Measurements from ENCODE around the gene MEIS2.

MEIS2 gene

GRCh38 chr15:37037850-37038715, 62.3 kb downstream of the MEIS2 start:
- no peak for DNase-seq

DNA sequence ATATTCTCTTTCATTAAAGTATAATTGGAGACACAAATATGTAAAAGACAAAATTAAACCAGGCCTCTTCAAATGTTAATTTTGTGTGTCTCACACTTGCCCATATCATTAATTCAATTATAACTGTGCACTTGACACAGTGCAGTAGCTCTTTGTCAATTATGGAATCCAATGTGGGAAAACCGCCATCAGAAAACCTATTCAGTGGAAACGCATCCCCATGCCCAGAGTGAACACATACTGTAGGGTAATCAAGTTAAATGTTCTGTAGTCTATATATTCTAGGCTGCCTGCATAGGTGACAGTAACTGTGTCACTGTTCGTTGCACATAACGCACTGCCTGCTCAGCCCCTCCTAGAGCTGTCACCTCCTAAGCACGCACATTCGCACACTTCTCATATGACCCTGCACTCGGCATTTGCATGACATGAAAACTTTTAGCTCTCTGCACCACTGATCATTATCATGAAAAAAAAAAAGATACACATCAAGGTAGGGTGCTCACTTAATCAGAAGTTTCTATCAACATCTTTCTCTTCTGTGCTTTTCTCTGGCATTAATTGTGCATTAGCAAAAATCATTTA, 63.2 kb downstream of the MEIS2 start:
- no peak for DNase-seq

DNA sequence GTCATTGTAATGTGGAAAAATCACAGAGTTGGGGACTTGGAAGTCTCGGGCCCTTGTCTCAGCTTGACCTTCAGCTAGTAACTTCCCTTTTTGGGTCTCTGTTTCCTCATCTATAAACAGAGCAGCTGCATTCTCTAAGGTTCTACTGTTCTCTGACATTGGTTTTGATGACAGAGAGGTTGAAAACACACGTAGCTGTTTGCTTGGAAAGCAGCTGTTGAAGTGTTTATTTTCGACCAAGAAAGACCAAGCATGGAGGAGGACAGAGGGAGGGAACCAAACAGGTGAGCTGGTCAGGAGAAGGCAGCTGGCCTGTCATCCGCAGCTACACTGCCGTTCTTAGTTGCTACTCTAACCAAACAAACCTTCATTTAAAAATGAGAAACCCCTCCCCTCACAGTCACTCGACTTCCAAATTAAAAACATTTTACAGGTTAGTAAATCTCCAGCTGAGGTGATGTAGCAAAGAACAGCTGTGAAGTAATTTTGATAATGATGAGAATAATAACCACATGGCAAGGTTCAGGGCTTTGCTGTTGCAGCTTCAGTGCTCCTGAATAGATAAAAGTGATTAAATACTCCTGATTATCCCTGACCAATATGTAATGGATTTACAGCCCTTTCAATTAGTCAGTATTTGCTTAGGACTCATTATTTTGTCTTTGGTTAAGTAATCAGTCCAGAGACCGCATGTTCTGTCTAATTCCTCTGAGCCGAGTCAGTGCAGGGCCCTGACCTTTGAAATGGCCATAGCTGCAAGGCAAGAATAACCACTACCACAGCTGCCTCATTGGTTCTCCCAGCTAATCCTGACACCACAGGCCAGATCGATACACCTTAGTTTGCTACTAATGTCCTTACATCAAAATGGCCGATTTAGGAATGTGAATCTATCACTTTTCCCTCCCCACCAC, 65.3 kb downstream of the MEIS2 start:
- no peak for DNase-seq

DNA sequence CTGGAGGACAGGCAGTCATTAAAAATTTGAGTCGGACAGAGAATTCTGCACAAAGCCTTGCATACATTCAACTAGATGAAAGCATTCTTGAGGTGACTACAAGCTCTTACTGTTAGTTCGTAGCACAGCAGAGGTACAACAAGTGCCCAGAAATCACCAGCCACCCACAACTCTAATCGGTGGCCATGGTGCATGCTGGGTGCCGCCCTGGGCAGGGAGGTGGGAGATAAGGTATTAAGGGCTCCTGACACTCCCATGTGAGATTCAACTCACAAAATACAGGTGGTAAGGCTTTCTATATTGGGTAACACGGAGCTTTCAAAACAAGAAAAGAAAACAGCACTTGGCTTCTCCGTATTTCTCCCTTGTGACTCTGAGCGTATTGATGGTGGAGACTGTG, 66.0 kb downstream of the MEIS2 start:
- no peak for DNase-seq

DNA sequence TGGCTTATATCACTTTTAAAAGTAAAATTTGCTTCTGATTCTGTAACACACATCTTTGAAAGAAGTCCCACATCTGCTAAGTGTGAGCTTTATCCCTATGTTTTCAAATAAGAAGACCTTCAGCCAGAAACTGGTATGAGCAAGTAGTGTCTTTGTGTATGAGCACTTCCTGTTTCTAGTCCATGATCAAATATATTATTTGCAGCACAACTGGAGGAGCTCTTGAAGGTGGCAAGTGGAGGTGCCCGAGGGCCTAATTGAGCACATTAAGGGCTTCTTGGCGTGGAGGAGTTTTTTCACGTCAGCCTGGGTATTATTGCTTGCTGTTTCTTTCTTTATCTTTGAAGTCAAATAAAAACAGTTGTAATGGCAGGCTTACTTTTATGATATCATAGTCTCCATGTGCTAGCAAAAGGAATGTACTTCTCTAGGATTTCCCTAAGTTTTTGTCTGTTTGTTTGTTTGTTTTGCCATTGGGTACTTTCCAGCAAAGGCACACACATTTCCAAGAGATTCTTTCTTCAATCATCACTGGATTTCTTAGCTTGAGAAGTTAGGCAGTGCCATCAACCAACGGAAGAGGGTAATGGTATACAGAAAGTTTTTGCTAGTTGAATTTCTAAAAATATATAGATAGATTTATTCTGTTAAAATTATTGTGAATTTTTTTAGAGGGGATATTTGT, 68.1 kb downstream of the MEIS2 start:
- DNase-seq, result no peak

DNA sequence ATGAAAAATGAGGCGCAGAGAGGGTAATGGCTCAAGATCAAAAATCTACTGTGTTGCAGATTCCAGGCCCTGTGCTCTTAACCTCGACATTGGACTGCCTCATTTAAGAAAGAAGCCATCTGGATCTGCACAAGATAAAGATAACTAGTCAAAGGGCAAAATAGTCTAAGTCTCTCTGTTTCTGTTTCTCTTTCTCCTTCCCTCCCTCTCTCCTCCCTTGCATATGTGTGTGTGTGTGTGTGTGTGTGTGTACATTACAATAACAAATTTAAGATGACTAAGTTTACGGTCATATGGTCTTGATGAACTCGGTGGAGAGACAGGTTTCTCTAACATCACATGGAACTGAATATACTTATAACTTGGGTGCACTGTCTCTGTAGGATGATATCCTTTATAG, 69.2 kb downstream of the MEIS2 start:
- DNase-seq, result no peak

GRCh38 chr15:37028625-37029296, 71.6 kb downstream of the MEIS2 start:
- no peak for DNase-seq

- DNase-seq, result no peak
These were observed 79.5 kb downstream of the MEIS2 start for GRCh38 chr15:37020852-37021251.

- no peak for DNase-seq
These were observed 80.6 kb downstream of the MEIS2 start for GRCh38 chr15:37019479-37020433.

DNA sequence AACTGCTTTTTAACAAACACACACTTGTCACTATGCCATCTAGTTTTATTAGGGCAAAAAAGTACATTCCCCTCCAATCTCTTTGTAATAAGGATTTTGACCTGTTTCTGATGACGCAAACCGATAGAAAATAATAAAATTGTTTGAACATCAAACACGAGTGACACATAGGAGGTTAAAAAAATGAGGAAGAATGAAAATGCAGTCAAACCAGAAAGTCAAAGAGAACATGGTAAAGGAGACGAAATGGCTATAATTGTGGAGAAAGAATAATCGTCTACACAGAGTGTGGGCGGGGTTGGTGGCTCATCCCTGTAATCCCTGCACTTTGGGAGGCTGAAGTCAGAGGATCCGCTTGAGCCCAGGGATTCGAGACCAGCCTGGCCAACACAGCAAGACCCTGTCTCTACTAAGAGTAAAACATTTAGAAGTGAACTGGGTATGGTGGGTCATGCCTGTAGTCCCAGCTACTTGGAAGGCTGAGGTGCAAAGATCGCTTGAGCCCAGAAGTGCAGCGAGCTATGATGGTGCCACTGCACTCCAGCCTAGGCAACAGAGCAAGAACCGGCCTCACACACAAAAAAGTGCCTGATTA, 83.2 kb downstream of the MEIS2 start:
- DNase-seq, result no peak

- DNase-seq, result no peak
These were observed 84.1 kb downstream of the MEIS2 start for GRCh38 chr15:37016231-37016630.

DNA sequence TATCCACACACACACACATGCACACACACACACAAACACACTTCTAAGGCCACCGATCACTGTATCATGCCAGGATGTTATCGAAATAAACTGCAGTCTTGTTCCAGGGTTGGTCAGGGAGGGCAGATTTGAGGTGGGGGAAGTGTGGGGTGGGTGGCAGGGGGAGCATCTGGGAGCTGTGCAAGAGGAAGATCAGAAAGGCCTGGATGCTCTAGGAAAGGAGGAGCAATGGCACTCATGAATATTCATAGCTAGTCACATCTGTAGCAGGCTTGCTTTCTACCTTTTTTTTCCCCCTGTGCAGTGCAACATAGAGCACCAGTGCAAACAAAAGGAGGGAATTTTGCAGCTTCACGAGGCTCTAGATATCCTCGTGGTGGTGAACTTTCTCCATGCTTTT, 84.9 kb downstream of the MEIS2 start:
- no peak for DNase-seq

DNA sequence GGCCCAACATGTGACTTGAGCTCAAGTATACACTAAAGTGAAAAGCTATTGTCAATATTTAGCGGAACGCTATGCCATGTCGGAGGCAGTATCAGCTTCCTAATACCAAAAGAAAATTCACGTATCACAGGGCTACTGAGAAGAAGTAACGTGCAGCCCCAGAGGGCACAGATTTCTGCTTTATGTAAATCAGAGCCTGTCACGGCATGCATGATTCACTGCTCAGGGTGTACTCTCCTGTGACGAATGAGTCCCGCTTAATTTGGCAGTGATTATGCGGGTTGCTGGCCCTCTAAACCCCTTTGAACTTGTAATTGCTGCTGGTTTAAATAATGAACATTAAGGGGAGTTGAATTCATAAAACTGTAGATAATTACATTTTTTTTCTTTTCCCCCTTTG, 85.3 kb downstream of the MEIS2 start:
- no peak for DNase-seq

DNA sequence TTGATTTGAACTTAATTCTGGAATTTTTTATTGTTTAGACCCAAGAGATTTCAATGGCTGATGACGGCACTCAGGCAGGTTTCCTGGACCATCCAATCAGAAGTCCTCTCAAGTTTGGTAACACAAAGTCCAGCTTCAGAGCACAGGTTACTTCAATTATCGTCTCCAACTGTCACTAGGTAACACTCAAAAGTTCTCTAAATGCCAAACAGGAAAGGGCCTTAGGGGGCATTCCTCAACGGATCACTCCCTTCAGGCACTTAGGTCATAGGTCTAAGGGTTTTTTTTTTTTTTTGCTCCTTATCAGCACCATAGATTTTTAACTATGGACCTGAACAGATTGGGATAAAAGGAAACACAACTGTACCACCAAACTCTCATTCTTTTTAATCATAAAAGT, 85.8 kb downstream of the MEIS2 start:
- DNase-seq, result no peak

- DNase-seq, result no peak
These were observed 86.2 kb downstream of the MEIS2 start for GRCh38 chr15:37014137-37014536.

DNA sequence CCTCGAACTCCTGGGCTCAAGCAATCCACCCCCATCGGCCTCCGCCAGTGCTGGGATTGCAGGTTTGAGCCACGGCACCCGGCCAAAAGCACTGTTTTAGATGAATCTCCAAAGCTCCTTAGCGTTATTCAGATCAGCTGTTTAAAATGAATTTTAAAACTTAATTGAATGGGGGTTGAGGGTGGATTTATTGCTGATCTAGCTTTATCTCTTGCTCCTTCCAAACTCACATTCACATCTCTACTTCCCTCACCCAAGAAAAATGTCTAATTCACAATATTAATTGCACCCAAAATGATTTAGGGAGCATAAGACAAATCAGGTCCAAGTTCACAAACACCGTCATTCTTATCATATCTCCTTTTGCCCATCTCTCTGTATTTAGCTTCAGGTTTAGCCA, 89.8 kb downstream of the MEIS2 start:
- no peak for DNase-seq

DNA sequence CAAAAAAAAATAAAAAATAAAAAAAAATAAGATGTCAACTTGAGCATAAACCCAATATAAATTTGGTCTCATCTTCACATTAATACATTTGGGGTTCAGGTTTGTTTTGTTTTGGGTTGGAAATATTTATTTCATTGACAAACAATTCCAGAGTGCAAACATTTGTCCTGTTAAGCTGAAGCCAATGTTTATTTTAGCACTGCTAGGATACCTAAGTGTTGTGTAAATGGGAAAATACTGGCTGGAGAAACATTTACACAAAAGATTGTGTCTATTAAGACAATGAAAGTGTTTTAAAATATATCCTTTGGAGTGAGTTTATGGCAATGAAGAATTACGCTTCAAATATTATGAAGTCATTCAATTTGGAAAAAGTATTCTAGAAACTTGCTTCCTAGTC, 91.1 kb downstream of the MEIS2 start:
- DNase-seq, result no peak

- DNase-seq, result no peak
These were observed 92.1 kb downstream of the MEIS2 start for GRCh38 chr15:37008205-37008604.

- no peak for DNase-seq
These were observed 93.0 kb downstream of the MEIS2 start for GRCh38 chr15:37007301-37007700.

DNA sequence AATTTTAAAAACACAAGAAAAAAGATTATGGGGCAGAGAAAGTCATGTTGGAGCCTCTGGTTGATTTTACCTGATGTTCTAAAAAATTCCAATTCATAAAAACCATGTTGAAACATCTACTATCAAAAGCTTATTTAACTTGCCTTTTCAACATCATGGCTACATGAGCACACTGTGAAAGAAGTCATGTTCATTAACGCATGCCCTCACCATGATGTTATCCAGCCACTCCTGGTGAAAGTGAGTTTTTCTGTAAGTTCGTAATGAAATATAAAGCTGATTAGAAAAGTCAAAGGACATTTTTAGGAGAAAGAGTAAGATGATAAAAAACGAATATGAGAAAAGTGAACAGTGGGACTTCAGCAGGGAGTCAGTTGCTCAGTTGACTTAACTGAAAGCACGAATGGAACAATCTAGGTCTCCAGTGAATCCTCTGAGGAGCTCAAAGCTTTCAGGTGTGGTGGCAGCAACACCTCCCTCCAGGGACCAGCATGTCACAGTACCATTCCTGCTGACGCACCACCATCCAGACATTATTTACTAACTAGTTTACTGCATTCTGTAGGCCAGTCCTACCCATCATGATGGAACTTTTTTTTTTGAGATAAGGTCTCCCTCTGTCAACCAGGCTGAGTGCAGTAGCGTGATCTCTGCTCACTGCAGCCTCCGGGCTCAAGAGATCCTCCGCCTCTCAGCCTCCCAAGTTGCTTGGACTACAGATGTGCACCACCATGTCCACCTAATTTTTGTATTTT, 95.2 kb downstream of the MEIS2 start:
- DNase-seq, result no peak
